ENCODE data around the gene SPIRE1.

DNA sequence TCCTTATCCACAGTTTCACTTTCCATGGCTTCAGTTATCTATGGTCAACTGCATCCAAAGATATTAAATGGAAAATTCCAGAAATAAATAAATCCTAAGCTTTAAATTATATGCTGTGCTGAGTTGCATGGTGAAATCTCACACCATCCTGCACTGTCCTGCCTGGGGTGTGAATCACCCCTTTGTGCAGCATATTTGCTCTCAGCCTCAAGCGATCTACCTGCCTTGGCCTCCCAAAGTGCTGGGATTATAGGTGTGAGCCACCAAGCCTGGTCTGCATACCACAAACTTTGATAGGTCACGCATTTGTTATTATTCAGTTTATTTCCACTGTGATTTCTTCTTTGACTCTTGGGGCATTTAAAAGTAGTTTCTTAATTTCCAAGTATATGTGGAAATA, 117.2 kb downstream of the SPIRE1 start:
- TF ChIP-seq, protein P1, sequence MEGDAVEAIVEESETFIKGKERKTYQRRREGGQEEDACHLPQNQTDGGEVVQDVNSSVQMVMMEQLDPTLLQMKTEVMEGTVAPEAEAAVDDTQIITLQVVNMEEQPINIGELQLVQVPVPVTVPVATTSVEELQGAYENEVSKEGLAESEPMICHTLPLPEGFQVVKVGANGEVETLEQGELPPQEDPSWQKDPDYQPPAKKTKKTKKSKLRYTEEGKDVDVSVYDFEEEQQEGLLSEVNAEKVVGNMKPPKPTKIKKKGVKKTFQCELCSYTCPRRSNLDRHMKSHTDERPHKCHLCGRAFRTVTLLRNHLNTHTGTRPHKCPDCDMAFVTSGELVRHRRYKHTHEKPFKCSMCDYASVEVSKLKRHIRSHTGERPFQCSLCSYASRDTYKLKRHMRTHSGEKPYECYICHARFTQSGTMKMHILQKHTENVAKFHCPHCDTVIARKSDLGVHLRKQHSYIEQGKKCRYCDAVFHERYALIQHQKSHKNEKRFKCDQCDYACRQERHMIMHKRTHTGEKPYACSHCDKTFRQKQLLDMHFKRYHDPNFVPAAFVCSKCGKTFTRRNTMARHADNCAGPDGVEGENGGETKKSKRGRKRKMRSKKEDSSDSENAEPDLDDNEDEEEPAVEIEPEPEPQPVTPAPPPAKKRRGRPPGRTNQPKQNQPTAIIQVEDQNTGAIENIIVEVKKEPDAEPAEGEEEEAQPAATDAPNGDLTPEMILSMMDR (IDR thresholded peaks at IDR 0.05; ENCODE audit: low read depth, low read length, missing input control) = no peak
- TF ChIP-seq TAF1 (conservative IDR thresholded peaks at IDR 0.05) (no peak), FOXA1 (IDR thresholded peaks at IDR 0.05) (no peak), HNF4G (IDR thresholded peaks at IDR 0.05) (no peak), YY1 (IDR thresholded peaks at IDR 0.05) (no peak), GABPA (IDR thresholded peaks at IDR 0.05 in 1 of 2, conservative IDR thresholded peaks at IDR 0.05 in 1 of 2) (no peak), EGR1 (IDR thresholded peaks at IDR 0.05; ENCODE audit: low read depth in 2 of 2) (no peak), JUND (IDR thresholded peaks at IDR 0.05) (no peak), RAD21 (IDR thresholded peaks at IDR 0.05) (no peak)
- TF ChIP-seq, protein P2, sequence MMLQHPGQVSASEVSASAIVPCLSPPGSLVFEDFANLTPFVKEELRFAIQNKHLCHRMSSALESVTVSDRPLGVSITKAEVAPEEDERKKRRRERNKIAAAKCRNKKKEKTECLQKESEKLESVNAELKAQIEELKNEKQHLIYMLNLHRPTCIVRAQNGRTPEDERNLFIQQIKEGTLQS (IDR thresholded peaks at IDR 0.05) = no peak
- TF ChIP-seq, protein P3, sequence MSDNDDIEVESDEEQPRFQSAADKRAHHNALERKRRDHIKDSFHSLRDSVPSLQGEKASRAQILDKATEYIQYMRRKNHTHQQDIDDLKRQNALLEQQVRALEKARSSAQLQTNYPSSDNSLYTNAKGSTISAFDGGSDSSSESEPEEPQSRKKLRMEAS (IDR thresholded peaks at IDR 0.05) = no peak
- TF ChIP-seq, protein P4, sequence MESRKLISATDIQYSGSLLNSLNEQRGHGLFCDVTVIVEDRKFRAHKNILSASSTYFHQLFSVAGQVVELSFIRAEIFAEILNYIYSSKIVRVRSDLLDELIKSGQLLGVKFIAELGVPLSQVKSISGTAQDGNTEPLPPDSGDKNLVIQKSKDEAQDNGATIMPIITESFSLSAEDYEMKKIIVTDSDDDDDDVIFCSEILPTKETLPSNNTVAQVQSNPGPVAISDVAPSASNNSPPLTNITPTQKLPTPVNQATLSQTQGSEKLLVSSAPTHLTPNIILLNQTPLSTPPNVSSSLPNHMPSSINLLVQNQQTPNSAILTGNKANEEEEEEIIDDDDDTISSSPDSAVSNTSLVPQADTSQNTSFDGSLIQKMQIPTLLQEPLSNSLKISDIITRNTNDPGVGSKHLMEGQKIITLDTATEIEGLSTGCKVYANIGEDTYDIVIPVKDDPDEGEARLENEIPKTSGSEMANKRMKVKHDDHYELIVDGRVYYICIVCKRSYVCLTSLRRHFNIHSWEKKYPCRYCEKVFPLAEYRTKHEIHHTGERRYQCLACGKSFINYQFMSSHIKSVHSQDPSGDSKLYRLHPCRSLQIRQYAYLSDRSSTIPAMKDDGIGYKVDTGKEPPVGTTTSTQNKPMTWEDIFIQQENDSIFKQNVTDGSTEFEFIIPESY (IDR thresholded peaks at IDR 0.05) = no peak
- TF ChIP-seq, protein P5, sequence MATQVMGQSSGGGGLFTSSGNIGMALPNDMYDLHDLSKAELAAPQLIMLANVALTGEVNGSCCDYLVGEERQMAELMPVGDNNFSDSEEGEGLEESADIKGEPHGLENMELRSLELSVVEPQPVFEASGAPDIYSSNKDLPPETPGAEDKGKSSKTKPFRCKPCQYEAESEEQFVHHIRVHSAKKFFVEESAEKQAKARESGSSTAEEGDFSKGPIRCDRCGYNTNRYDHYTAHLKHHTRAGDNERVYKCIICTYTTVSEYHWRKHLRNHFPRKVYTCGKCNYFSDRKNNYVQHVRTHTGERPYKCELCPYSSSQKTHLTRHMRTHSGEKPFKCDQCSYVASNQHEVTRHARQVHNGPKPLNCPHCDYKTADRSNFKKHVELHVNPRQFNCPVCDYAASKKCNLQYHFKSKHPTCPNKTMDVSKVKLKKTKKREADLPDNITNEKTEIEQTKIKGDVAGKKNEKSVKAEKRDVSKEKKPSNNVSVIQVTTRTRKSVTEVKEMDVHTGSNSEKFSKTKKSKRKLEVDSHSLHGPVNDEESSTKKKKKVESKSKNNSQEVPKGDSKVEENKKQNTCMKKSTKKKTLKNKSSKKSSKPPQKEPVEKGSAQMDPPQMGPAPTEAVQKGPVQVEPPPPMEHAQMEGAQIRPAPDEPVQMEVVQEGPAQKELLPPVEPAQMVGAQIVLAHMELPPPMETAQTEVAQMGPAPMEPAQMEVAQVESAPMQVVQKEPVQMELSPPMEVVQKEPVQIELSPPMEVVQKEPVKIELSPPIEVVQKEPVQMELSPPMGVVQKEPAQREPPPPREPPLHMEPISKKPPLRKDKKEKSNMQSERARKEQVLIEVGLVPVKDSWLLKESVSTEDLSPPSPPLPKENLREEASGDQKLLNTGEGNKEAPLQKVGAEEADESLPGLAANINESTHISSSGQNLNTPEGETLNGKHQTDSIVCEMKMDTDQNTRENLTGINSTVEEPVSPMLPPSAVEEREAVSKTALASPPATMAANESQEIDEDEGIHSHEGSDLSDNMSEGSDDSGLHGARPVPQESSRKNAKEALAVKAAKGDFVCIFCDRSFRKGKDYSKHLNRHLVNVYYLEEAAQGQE (IDR thresholded peaks at IDR 0.05) = no peak
